GM12872 (cell line): ENCODE measurements around the gene CDH24.

Source experiments
- CTCF ChIP-seq: IDR thresholded peaks from 3 replicates; pipeline ENCODE4 v1.5.1; 2011; ENCODE audit warnings: low read depth, mild to moderate bottlenecking, low read length, moderate library complexity; ENCODE audit not compliant: insufficient read depth

CDH24 gene

GRCh38 chr14:23057757-23058653 lies 685 bp upstream of the CDH24 start:
- peak; percentile 96 for TF ChIP-seq CTCF

DNA sequence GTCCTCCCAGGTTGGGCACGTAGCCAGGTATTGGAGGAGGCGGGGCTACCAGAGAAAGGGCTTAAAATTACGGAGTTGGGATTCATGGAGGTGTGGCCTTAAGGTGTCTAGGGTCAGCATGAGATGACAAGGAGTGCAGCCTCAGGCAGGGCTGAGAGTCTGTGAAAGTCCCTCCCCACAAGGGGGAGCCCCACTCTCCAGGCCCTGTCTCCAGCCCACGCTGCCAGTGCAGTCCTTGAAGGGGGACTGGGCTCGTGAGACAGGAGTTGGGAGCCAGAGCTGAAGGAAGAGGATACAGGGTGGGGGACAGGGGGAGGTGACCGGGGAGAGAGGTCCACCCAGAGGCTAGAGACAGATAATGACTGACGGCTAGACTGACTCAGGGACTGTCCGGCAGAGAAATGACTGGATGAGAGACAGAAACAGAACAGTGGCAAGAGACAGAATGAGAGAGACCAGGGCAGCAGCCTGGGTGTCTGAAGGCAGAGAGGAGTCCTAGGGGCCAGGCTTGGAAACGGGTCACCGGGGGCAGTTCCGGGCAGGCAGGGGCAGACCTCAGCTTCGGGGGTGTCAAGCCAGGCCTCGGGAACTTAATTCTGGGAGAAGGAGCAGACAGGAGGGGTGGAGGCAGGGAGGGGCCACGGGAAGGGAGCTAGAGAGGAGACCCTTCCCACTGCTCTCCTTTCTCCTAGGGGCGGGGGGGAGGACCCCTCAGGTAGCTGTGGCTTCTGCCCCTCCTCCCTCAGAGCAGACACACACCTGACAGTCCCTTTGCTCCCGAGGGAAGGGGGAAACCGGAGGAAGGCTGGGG lies 970 bp downstream of the CDH24 start:
- peak; percentile 92 for TF ChIP-seq CTCF

DNA sequence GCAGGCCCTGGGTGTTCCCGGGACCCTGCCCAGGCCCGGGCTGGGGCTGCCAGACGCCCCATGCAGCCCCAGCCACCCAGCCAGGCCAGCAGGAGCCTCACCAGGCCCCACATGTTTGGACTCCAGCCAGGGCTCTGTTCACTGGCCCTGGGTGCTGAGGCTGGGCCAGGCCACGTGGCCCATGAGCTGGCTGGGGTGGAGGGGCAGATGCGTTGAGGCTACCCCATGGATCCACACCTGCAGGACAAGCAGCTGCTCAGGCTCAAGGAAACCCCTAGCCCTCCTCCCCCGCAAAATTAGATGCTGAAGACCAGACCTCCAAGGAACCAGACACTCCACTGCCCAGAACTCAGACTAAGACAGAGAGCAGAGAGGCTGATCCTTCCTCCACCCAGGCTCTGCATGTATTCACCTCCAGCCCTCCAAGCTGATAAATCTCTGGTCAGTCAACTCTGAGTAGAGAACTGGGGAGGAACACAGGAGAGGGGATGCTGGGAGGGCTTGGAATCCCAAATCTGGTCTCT lies 1.6 kb downstream of the CDH24 start:
- TF ChIP-seq CTCF = no peak

DNA sequence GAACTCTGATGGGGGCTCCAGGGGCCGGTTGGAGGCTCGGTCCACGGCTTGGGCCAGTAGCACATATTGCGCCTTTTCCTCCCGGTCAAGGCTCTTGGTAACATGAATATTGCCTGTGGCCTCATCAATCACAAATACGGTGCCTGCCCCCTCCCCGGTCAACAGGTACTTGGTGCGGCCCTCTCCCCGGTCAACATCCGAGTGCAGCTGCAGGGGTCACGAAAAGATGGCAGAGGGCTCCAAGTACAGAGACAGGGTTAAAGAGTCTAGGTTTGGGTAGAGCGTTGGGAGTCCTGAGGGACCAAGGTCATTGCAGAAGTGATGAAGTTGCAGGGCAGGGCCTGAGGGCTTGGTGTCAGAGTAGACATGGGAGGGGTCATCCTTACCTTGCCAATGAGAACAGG lies 2.2 kb downstream of the CDH24 start:
- no peak for TF ChIP-seq CTCF

- TF ChIP-seq CTCF = peak; percentile 61
Observed at GRCh38 chr14:23054000-23054811, 3.1 kb downstream of the CDH24 start.

DNA sequence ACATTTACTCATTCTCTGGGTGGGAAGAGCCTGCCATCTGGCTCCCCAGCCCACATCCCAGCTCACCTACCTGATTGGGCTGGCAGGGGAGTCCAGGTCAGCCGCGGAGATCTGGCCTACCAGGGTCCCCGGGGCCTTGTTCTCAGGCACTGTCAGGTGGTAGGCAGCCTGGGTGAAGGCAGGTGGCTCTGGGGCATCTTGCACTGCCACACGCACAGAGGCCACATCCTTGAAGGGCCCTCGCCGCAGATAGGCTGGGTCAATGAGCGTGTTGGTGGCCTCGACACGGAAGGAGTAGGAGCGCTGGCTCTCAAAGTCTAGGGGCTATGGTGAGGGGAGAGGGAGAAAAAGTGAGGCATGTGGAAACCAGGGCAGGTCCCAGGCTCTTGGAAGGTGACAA lies 3.9 kb downstream of the CDH24 start:
- no peak for TF ChIP-seq CTCF
